GM18867 (cell line): ENCODE measurements around the gene RTN4RL2.
"Not testable (repeated sequence)": the region's sequence is repeated elsewhere in the genome, so short reads cannot be mapped to it uniquely, and the experiment has no call there.

ENCODE experiments used
- ATAC-seq: cut with Tn5 transposase; IDR thresholded peaks from one replicate; pipeline ENCODE4 v1.9.1; 2021; ENCODE audit warnings: mild to moderate bottlenecking, moderate library complexity; ENCODE audit not compliant: unreplicated experiment

RTN4RL2 gene

GRCh38 chr11:57432149-57432561 is 28.2 kb upstream of the RTN4RL2 start:
- ATAC-seq = no peak

- no peak for ATAC-seq
These were observed 27.6 kb upstream of the RTN4RL2 start for GRCh38 chr11:57432714-57433163.

- ATAC-seq = no peak
These were observed 25.4 kb upstream of the RTN4RL2 start for GRCh38 chr11:57434640-57435546.

GRCh38 chr11:57436031-57436430 is 24.3 kb upstream of the RTN4RL2 start:
- ATAC-seq = no peak

- no peak for ATAC-seq
These were observed 21.7 kb upstream of the RTN4RL2 start for GRCh38 chr11:57438345-57439285.

GRCh38 chr11:57439786-57440185 is 20.5 kb upstream of the RTN4RL2 start:
- ATAC-seq = no peak

GRCh38 chr11:57440744-57441414 is 19.4 kb upstream of the RTN4RL2 start:
- no peak for ATAC-seq

- no peak for ATAC-seq
These were observed 15.8 kb upstream of the RTN4RL2 start for GRCh38 chr11:57444362-57445121.

GRCh38 chr11:57445122-57445394 is 15.3 kb upstream of the RTN4RL2 start:
- ATAC-seq = not testable (repeated sequence)

GRCh38 chr11:57446055-57446454 is 14.3 kb upstream of the RTN4RL2 start:
- no peak for ATAC-seq

GRCh38 chr11:57453543-57454177 is 6.7 kb upstream of the RTN4RL2 start:
- ATAC-seq = no peak

- ATAC-seq = peak; percentile 73
These were observed 3.2 kb upstream of the RTN4RL2 start for GRCh38 chr11:57456960-57457642.

GRCh38 chr11:57457643-57458023 is 2.7 kb upstream of the RTN4RL2 start:
- ATAC-seq = peak; percentile 23

GRCh38 chr11:57458060-57458409 is 2.3 kb upstream of the RTN4RL2 start:
- ATAC-seq = no peak

GRCh38 chr11:57458410-57459163 is 1.7 kb upstream of the RTN4RL2 start:
- no peak for ATAC-seq

GRCh38 chr11:57459164-57460021 is 935 bp upstream of the RTN4RL2 start:
- no peak for ATAC-seq

- ATAC-seq = no peak
These were observed 726 bp downstream of the RTN4RL2 start for GRCh38 chr11:57460758-57461749.
